Measurements from ENCODE around the gene FAM53B. TPM values are rescaled to one million over a fixed set of nuclear protein-coding genes. Genes with fewer than 3 reads are reported as not detected.
"Not testable (repeated sequence)": the region's sequence is repeated elsewhere in the genome, so short reads cannot be mapped to it uniquely, and the experiment has no call there.

Gene FAM53B, protein sequence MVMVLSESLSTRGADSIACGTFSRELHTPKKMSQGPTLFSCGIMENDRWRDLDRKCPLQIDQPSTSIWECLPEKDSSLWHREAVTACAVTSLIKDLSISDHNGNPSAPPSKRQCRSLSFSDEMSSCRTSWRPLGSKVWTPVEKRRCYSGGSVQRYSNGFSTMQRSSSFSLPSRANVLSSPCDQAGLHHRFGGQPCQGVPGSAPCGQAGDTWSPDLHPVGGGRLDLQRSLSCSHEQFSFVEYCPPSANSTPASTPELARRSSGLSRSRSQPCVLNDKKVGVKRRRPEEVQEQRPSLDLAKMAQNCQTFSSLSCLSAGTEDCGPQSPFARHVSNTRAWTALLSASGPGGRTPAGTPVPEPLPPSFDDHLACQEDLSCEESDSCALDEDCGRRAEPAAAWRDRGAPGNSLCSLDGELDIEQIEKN
- total RNA-seq (10 to 100 TPM; 57.3 to 60.7 TPM), polyA plus RNA-seq (10 to 100 TPM in 1 of 2 donors, 1 to 10 TPM in 1; 7.3 to 42.5 TPM)

DNA sequence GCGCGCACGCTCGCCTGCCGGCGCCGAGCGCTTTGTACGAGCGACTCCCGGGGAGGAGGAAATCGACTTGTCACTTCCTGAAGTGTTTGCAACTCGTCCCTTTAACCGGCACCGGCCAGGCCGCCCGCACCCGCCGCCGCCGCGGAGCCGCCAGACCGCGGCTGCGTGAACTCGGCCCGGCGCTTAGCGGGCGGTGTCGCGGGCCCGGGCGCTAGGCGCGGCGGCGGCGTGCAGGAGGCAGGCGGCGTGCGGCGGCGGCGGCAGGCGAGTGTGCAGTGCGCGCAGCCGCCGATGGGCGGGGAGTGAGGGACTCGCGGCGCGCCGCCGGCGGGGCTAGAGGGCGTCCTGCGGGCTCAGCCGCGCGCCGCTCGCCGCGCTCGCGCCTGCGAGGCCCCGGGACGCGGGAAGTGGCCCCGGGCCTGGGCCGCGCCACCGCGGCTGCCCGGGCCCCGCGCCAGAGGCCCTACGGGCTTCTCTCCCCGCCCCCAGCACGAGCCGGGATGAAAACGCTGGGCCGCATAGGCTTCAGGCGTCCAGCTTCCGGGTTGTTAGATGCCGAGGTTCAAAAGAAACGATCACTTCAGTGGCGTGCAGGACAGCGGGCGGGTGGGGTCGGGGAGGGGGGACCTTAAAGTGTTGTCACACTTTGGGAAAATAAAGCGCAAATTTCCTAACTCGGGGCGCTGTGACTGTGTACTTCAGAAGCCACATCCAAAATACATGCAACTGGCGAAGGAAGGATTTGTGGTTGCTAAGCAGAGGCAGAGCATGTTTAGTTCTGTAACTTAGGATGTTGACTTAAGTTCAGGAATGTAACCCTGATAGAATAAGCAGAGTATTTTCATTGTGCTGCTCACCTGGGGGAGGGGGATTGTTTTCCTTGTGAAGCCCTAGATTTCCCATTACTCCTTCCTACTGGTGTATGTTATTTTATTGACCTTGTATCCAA, at the start of gene FAM53B:
TSS of gene FAM53B (minus strand) at position 277 of the 949 bp plus-strand sequence. CDS start 37,665 bp downstream, outside the sequence.
- POLR2A ChIA-PET (ENCODE audit: partially characterized antibody) = interaction anchor here (0.6 to 5.4 kb wide), 17 partner anchors 12 to 214 kb away, joined by 3 to 68 read pairs (median 4); no protein-coding TSS in a partner anchor

DNA sequence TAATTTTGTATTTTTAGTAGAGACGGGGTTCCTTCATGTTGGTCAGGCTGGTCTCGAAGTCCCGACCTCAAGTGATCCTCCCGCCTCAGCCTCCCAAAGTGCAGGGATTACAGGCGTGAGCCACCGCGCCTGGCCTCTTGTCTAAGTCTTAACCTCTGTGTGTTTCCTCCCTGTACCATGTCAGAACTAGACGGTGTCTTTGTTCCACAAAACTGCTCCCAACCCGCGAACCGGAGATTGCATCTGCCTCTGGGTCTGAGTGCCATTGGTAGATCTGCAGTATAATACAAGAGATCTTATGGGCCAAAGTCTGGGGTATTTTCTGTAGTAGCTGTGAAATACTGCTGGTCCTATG, 48.8 kb upstream of the FAM53B start:
- H3K27me3 Mint-ChIP-seq = peaks cover 0 to 1% of the 10 kb centered on the region in 2 donors
- peaks cover 5 to 28% (median 17%) of the 10 kb centered on the region in 4 donors for H3K4me1 Mint-ChIP-seq
- intact Hi-C loops (cut with micrococcal nuclease) = loop anchor here (2.0 to 10.0 kb wide), 3 partner anchors 124 to 1638 kb away; partner anchors contain the start of genes BUB3 and LHPP
- H3K27ac ChIP-seq (ENCODE audit: low read depth, low read length) = no peak overlapping the region
- peaks cover 16% of the 10 kb centered on the region for H3K4me1 ChIP-seq (ENCODE audit: insufficient read depth, low read length)
- ChIA-PET CTCF (ENCODE audit: partially characterized antibody) (no interaction called here), POLR2A (ENCODE audit: partially characterized antibody) (interaction anchor here (0.8 to 2.8 kb wide), 3 partner anchors 9 to 331 kb away, joined by 4 to 40 read pairs (median 6); partner anchors contain the start of genes ABRAXAS2 and LHPP)
- peak overlapping the region; percentile 92 to 99 (median 98) for H3K4me3 Mint-ChIP-seq
- no peaks in the 10 kb centered on the region for H3K9me3 ChIP-seq (ENCODE audit: control insufficient read depth in 1 of 2, low read length in 2 of 2)
- peaks cover 0 to 1% (median 0%) of the 10 kb centered on the region in 8 donors for H3K9me3 Mint-ChIP-seq
- peaks cover 4 to 24% of the 10 kb centered on the region in 2 donors for H3K36me3 Mint-ChIP-seq
- peak in 2 of 5 donors; percentile 5 to 36 for DNase-seq
- peak overlapping the region in 1 of 2 donors; percentile 99 for H3K4me3 ChIP-seq (ENCODE audit: low read length in 2 of 2)
- H3K36me3 ChIP-seq (ENCODE audit: insufficient read depth, low read length) = no peaks in the 10 kb centered on the region
- H3K27me3 ChIP-seq (ENCODE audit: insufficient read depth, low read length) = no peaks in the 10 kb centered on the region
- peak overlapping the region; percentile 69 to 94 (median 89) for H3K27ac Mint-ChIP-seq

More for the DNA sequence above, at the start of gene FAM53B:
- peak within 1 kb of the TSS; percentile 91 to 99 (median 96) for H3K27ac Mint-ChIP-seq
- DNase-seq = peak; percentile 79 to 87 (median 85)
- no peaks in the 10 kb centered on the region for H3K27me3 Mint-ChIP-seq
- H3K27ac ChIP-seq (ENCODE audit: low read depth, low read length) = peak within 1 kb of the TSS; percentile 64
- H3K36me3 Mint-ChIP-seq = peaks cover 0 to 15% of the 10 kb centered on the region in 2 donors
- H3K4me1 ChIP-seq (ENCODE audit: insufficient read depth, low read length) = peaks cover 46% of the 10 kb centered on the region
- peaks cover 37 to 54% (median 47%) of the 10 kb centered on the region in 4 donors for H3K4me1 Mint-ChIP-seq
- no peaks in the 10 kb centered on the region for H3K36me3 ChIP-seq (ENCODE audit: insufficient read depth, low read length)
- H3K4me3 ChIP-seq (ENCODE audit: low read length in 2 of 2) = peak within 1 kb of the TSS; percentile 57 to 79
- no peaks in the 10 kb centered on the region for H3K27me3 ChIP-seq (ENCODE audit: insufficient read depth, low read length)
- CTCF ChIA-PET (ENCODE audit: partially characterized antibody) = interaction anchor here (0.9 to 6.8 kb wide), 26 partner anchors 9 to 356 kb away, joined by 3 to 256 read pairs (median 4); no protein-coding TSS in a partner anchor
- H3K9me3 ChIP-seq (ENCODE audit: control insufficient read depth in 1 of 2, low read length in 2 of 2) = no peaks in the 10 kb centered on the region
- no peaks in the 10 kb centered on the region for H3K9me3 Mint-ChIP-seq
- H3K4me3 Mint-ChIP-seq = peak within 1 kb of the TSS; percentile 95 to 100 (median 98)
- intact Hi-C loops (cut with micrococcal nuclease) = loop anchor here (1.0 to 5.0 kb wide), 7 partner anchors 47 to 750 kb away; partner anchors contain the start of genes EEF1AKMT2 and LHPP

DNA sequence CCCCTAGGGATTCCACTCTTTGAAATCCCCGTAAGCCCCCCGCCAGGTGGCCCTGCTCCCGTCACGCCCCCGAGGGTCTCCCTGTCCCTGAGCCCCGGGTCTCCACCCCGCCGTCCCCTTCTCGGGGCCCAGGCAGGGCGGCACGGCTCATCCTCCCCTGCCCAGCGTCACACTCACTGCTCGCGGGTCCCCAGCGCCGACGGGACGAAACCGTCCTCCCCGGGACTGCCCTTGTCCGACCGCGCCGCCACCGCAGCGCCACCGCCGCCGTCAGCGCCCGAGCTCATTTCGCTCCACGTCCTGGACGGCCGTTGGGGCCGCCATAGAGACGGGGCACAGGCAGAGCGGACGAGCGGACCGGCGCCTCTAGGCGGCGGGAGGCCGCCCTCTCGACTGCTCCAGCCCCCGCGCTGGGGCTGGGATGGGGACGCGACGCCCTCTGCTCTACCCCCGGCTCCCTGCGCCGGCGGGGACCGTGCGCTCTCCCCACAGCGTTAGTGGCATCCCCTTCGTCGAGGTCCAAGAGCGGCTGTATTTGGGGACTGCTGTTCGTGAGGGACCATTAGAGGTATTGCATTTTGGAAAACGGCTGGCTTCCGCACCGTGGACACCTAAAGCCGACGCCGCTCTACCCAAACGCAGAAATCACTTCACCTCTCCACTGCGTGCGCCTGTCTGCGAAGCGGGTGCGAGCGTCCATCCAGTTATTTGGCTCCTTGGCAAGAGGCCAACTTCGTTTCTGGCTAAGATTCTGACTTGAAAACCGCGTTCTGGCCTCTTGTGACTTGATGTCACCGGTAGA, 47.6 kb upstream of the FAM53B start, which contains the start of gene EEF1AKMT2:
TSS of gene EEF1AKMT2 (minus strand) at position 341 of the 802 bp plus-strand sequence. CDS start at position 287, 54 bp downstream.
- peaks cover 16% of the 10 kb centered on the region for H3K4me1 ChIP-seq (ENCODE audit: insufficient read depth, low read length)
- peak within 1 kb of the TSS; percentile 78 to 97 (median 93) for H3K27ac Mint-ChIP-seq
- H3K27me3 ChIP-seq (ENCODE audit: insufficient read depth, low read length) = no peaks in the 10 kb centered on the region
- peaks cover 5 to 28% (median 17%) of the 10 kb centered on the region in 4 donors for H3K4me1 Mint-ChIP-seq
- H3K27ac ChIP-seq (ENCODE audit: low read depth, low read length) = peak within 1 kb of the TSS; percentile 76
- ChIA-PET POLR2A (ENCODE audit: partially characterized antibody) (interaction anchor here (0.6 to 2.8 kb wide), 17 partner anchors 9 to 327 kb away, joined by 3 to 40 read pairs (median 4); partner anchors contain the start of gene ABRAXAS2), CTCF (ENCODE audit: partially characterized antibody) (interaction anchor here (0.8 to 1.6 kb wide), 3 partner anchors 10 to 43 kb away, joined by 3 to 5 read pairs (median 3); partner anchors contain the start of gene ABRAXAS2)
- intact Hi-C loops (cut with micrococcal nuclease) = loop anchor here (1.0 to 10.0 kb wide), 5 partner anchors 10 to 1637 kb away; partner anchors contain the start of genes ABRAXAS2, BUB3, FAM53B and LHPP
- H3K9me3 ChIP-seq (ENCODE audit: control insufficient read depth in 1 of 2, low read length in 2 of 2) = no peaks in the 10 kb centered on the region
- H3K36me3 Mint-ChIP-seq = peaks cover 6 to 30% of the 10 kb centered on the region in 2 donors
- H3K27me3 Mint-ChIP-seq = no peaks in the 10 kb centered on the region
- peak within 1 kb of the TSS; percentile 92 to 99 (median 98) for H3K4me3 Mint-ChIP-seq
- peak; percentile 78 to 87 (median 85) for DNase-seq
- H3K9me3 Mint-ChIP-seq = peaks cover 0 to 1% (median 0%) of the 10 kb centered on the region in 8 donors
- peak within 1 kb of the TSS; percentile 97 to 99 for H3K4me3 ChIP-seq (ENCODE audit: low read length in 2 of 2)
- H3K36me3 ChIP-seq (ENCODE audit: insufficient read depth, low read length) = no peaks in the 10 kb centered on the region

DNA sequence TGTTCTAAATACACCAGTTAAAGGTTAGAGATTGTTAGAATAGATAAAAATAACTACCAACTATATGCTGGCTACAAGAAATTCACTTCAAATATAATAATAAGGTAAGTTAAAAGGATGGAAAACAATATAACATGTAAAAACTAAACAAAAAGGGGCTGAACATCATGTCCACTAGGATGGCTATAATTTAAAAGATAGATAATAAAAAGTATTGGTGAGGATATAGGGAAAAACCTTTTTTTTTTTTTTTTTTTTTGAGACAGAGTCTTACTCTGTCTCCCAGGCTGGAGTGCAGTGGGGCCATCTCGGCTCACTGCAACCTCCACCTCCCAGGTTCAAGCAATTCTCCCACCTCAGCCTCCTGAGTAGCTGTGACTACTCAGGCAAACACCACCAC, 38.7 kb upstream of the FAM53B start:
- H3K36me3 ChIP-seq (ENCODE audit: insufficient read depth, low read length); H3K27me3 Mint-ChIP-seq; H3K27ac ChIP-seq (ENCODE audit: low read depth, low read length); H3K4me3 ChIP-seq (ENCODE audit: low read length in 2 of 2); H3K9me3 Mint-ChIP-seq; DNase-seq; H3K27ac Mint-ChIP-seq; CTCF ChIA-PET (ENCODE audit: partially characterized antibody); intact Hi-C loops (cut with micrococcal nuclease); H3K4me1 Mint-ChIP-seq; H3K4me1 ChIP-seq (ENCODE audit: insufficient read depth, low read length); H3K9me3 ChIP-seq (ENCODE audit: control insufficient read depth in 1 of 2, low read length in 2 of 2); H3K4me3 Mint-ChIP-seq; H3K27me3 ChIP-seq (ENCODE audit: insufficient read depth, low read length): not testable (repeated sequence)
- peaks cover 14 to 36% of the 10 kb centered on the region in 2 donors for H3K36me3 Mint-ChIP-seq
- POLR2A ChIA-PET (ENCODE audit: partially characterized antibody) = interaction anchor here (2.0 kb wide), 1 partner anchor 9 kb away, joined by 5 read pairs; the partner anchor contains the start of gene EEF1AKMT2

DNA sequence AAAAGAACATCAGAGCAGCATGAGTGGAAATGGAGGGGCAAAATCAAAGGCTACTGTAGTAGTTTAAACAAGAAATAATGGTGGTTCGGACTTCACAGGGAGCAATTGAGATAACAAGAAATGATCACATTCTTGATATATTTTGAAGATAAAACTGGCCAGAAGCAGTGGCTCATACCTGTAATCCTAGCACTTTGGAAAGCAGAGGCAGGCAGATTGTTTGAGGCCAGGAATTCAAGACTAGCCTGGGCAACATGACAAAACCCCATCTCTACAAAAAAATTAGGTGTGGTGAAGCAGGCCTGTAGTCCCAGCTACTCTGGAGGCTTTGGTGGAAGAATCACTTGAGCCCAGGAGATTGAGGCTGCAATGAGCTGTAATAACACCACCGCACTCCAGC, 24.6 kb upstream of the FAM53B start:
- CTCF ChIA-PET (ENCODE audit: partially characterized antibody) = interaction anchor here (1.1 kb wide), 1 partner anchor 239 kb away, joined by 3 read pairs; no protein-coding TSS in a partner anchor
- no peak overlapping the region for H3K4me3 ChIP-seq (ENCODE audit: low read length in 2 of 2)

DNA sequence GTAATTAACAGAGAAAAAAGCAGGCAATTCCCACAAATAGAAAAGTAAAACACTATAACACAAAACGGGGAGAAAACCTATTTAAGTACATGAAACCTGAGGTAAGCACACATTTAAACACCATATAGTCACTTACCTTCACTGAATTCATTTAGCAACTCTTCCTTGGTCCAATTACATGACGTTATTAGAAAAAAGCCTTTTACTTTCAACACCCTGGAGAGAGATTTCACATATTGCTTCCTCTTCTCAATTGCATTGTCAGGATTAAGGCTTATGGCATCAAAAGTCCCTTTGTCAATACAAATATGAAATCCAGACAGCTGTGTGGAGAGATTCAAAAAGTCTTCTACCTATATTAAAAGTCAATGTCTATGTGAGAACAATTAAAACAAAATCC, 21.1 kb upstream of the FAM53B start:
- CTCF ChIA-PET (ENCODE audit: partially characterized antibody) = no interaction called here
- no peak overlapping the region for H3K27ac Mint-ChIP-seq
- H3K4me3 ChIP-seq (ENCODE audit: low read length in 2 of 2) = no peak overlapping the region
- H3K27ac ChIP-seq (ENCODE audit: low read depth, low read length) = no peak overlapping the region
- H3K36me3 ChIP-seq (ENCODE audit: insufficient read depth, low read length) = peaks cover 3% of the 10 kb centered on the region
- H3K27me3 Mint-ChIP-seq = no peaks in the 10 kb centered on the region
- H3K36me3 Mint-ChIP-seq = peaks cover 27 to 42% of the 10 kb centered on the region in 2 donors
- no peaks in the 10 kb centered on the region for H3K4me1 ChIP-seq (ENCODE audit: insufficient read depth, low read length)
- no peak for DNase-seq
- peaks cover 0 to 3% (median 1%) of the 10 kb centered on the region in 4 donors for H3K4me1 Mint-ChIP-seq
- no peaks in the 10 kb centered on the region for H3K9me3 Mint-ChIP-seq
- H3K27me3 ChIP-seq (ENCODE audit: insufficient read depth, low read length) = no peaks in the 10 kb centered on the region
- POLR2A ChIA-PET (ENCODE audit: partially characterized antibody) = interaction anchor here (1.2 kb wide), 1 partner anchor 20 kb away, joined by 3 read pairs; no protein-coding TSS in a partner anchor
- H3K9me3 ChIP-seq (ENCODE audit: control insufficient read depth in 1 of 2, low read length in 2 of 2) = no peaks in the 10 kb centered on the region
- no peak overlapping the region for H3K4me3 Mint-ChIP-seq
- intact Hi-C loops (cut with micrococcal nuclease) = no loop called here

More for the DNA sequence above, 24.6 kb upstream of the FAM53B start:
- Histone ChIP-seq H3K27ac (ENCODE audit: low read depth, low read length) (no peak overlapping the region), H3K9me3 (ENCODE audit: control insufficient read depth in 1 of 2, low read length in 2 of 2) (no peaks in the 10 kb centered on the region), H3K27me3 (ENCODE audit: insufficient read depth, low read length) (no peaks in the 10 kb centered on the region), H3K36me3 (ENCODE audit: insufficient read depth, low read length) (peaks cover under 1% of the 10 kb centered on the region), H3K4me1 (ENCODE audit: insufficient read depth, low read length) (no peaks in the 10 kb centered on the region)
- no peak for DNase-seq
- Mint-ChIP-seq H3K4me3 (no peak overlapping the region), H3K27ac (no peak overlapping the region), H3K9me3 (no peaks in the 10 kb centered on the region), H3K4me1 (peaks cover 0 to 2% (median 0%) of the 10 kb centered on the region in 4 donors), H3K36me3 (peaks cover 47 to 50% of the 10 kb centered on the region in 2 donors), H3K27me3 (no peaks in the 10 kb centered on the region)
- POLR2A ChIA-PET (ENCODE audit: partially characterized antibody) = no interaction called here
- intact Hi-C loops (cut with micrococcal nuclease) = no loop called here

Data from CD4-positive, alpha-beta memory T cell (primary cell).